ENCODE data around the gene SEL1L.

DNA sequence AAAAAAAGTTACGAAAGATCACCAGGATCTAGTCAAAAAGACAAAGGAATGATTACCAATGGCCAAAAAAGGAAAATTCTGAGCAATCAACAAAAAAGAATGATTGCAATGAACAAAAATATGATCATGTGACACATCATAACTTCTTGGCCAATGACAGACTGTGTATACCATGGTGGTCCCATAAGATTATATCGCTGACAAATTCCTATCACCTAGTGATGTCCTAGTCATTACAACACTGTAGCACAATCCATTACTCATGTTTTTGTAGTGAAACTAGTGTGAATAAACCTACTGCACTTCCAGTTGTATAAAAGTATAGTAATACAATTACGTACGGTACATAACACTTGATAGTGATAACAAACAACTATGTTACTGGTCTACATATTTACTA, 12.3 kb downstream of the SEL1L start:
- TF ChIP-seq POLR2AphosphoS5 (IDR thresholded peaks at IDR 0.05), result no peak
- TF ChIP-seq, protein P1, sequence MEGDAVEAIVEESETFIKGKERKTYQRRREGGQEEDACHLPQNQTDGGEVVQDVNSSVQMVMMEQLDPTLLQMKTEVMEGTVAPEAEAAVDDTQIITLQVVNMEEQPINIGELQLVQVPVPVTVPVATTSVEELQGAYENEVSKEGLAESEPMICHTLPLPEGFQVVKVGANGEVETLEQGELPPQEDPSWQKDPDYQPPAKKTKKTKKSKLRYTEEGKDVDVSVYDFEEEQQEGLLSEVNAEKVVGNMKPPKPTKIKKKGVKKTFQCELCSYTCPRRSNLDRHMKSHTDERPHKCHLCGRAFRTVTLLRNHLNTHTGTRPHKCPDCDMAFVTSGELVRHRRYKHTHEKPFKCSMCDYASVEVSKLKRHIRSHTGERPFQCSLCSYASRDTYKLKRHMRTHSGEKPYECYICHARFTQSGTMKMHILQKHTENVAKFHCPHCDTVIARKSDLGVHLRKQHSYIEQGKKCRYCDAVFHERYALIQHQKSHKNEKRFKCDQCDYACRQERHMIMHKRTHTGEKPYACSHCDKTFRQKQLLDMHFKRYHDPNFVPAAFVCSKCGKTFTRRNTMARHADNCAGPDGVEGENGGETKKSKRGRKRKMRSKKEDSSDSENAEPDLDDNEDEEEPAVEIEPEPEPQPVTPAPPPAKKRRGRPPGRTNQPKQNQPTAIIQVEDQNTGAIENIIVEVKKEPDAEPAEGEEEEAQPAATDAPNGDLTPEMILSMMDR (IDR thresholded peaks at IDR 0.05), result no peak
